Putamen (tissue), 1 donor: Measurements from ENCODE around the gene ZNRF1.

Experiments
- DNase-seq: peaks from one replicate; pipeline ENCODE4 v3.0.0-alpha.2; 2016; ENCODE audit warnings: low spot score

The ZNRF1 gene

GRCh38 chr16:75151798-75152197 is 153.0 kb downstream of the ZNRF1 start:
- DNase-seq, result no peak

DNA sequence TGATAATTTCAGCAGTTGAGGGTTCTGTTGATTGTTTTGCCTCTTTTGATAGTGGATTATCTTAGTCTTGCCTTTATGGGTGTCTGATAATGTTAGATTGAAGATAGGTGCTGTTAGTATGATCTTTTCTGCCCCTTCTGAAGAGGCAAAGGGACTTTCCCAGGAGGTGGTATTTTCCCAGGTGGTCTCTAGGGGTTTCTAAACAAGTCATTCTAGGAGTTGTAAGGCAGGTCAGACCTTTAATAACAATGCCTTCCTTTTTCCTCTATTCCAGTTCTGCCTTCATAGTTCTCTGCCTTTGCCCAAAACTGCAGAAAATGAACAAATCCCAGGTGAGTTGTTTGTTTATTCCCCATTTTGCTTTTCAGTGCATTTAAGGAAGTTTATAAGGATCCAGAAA is 153.8 kb downstream of the ZNRF1 start:
- DNase-seq, result no peak

- no peak for DNase-seq
These were observed 161.6 kb downstream of the ZNRF1 start for GRCh38 chr16:75160386-75160785.
